ENCODE results near the gene PLPPR1.

DNA sequence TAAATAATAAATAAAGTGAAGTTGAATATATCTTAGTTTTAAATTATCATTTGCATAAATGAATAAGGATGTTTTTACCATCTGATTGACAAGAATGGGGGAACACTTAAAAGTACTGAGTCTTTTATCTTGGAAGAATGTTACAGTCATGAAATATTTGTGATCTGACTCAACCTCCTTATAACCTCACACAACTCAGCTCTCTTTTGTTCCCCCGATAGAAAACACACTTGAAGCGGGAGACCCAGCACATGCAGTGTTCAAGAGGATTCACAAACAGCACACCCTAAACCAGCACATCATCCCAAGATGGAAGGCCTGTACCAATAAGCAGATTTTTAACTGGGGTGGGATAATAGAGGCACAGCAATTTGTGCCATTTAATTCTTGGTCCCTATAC lies 340.8 kb downstream of the PLPPR1 start:
- TF ChIP-seq, protein P1, sequence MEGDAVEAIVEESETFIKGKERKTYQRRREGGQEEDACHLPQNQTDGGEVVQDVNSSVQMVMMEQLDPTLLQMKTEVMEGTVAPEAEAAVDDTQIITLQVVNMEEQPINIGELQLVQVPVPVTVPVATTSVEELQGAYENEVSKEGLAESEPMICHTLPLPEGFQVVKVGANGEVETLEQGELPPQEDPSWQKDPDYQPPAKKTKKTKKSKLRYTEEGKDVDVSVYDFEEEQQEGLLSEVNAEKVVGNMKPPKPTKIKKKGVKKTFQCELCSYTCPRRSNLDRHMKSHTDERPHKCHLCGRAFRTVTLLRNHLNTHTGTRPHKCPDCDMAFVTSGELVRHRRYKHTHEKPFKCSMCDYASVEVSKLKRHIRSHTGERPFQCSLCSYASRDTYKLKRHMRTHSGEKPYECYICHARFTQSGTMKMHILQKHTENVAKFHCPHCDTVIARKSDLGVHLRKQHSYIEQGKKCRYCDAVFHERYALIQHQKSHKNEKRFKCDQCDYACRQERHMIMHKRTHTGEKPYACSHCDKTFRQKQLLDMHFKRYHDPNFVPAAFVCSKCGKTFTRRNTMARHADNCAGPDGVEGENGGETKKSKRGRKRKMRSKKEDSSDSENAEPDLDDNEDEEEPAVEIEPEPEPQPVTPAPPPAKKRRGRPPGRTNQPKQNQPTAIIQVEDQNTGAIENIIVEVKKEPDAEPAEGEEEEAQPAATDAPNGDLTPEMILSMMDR (IDR thresholded peaks at IDR 0.05; ENCODE audit: poor library complexity, severe bottlenecking) = no peak
- TF ChIP-seq POLR2AphosphoS5 (IDR thresholded peaks at IDR 0.05) (no peak), RAD21 (conservative IDR thresholded peaks at IDR 0.05) (no peak), EZH2 (IDR thresholded peaks at IDR 0.05; ENCODE audit: borderline replicate concordance, insufficient read depth, low read length, poor library complexity, severe bottlenecking) (no peak), EP300 (conservative IDR thresholded peaks at IDR 0.05; ENCODE audit: poor library complexity, severe bottlenecking) (no peak), SMC3 (conservative IDR thresholded peaks at IDR 0.05; ENCODE audit: poor library complexity) (no peak), TAF1 (IDR thresholded peaks at IDR 0.05; ENCODE audit: low read depth) (no peak), MXI1 (conservative IDR thresholded peaks at IDR 0.05; ENCODE audit: poor library complexity, severe bottlenecking) (no peak)
- TF ChIP-seq, protein P2, sequence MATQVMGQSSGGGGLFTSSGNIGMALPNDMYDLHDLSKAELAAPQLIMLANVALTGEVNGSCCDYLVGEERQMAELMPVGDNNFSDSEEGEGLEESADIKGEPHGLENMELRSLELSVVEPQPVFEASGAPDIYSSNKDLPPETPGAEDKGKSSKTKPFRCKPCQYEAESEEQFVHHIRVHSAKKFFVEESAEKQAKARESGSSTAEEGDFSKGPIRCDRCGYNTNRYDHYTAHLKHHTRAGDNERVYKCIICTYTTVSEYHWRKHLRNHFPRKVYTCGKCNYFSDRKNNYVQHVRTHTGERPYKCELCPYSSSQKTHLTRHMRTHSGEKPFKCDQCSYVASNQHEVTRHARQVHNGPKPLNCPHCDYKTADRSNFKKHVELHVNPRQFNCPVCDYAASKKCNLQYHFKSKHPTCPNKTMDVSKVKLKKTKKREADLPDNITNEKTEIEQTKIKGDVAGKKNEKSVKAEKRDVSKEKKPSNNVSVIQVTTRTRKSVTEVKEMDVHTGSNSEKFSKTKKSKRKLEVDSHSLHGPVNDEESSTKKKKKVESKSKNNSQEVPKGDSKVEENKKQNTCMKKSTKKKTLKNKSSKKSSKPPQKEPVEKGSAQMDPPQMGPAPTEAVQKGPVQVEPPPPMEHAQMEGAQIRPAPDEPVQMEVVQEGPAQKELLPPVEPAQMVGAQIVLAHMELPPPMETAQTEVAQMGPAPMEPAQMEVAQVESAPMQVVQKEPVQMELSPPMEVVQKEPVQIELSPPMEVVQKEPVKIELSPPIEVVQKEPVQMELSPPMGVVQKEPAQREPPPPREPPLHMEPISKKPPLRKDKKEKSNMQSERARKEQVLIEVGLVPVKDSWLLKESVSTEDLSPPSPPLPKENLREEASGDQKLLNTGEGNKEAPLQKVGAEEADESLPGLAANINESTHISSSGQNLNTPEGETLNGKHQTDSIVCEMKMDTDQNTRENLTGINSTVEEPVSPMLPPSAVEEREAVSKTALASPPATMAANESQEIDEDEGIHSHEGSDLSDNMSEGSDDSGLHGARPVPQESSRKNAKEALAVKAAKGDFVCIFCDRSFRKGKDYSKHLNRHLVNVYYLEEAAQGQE (IDR thresholded peaks at IDR 0.05; ENCODE audit: borderline replicate concordance) = no peak

Measured in neural cell (in vitro differentiated cells).